ENCODE data around the gene ERMARD. TPM values are rescaled to one million over a fixed set of nuclear protein-coding genes. Genes with fewer than 3 reads are reported as not detected.

Gene ERMARD
- total RNA-seq, 4 donors from 2014 or later, result 14.3 to 31.9 (median 16.8) TPM

- Histone ChIP-seq H3K27ac (no peak overlapping the region), H3K27me3 (no peaks in the 10 kb centered on the region), H3K4me1 (no peaks in the 10 kb centered on the region), H3K36me3 (peaks cover 0 to 88% of the 10 kb centered on the region in 2 donors), H3K4me3 (no peak overlapping the region), H3K9me3 (no peaks in the 10 kb centered on the region)
- no peak for ATAC-seq
- WGBS, 2 donors (ENCODE audit: low coverage in 1 of 2), result 86 to 94% methylated on average over 4 to 7 of the region's 12 CpGs
- TF ChIP-seq POLR2AphosphoS5 (IDR thresholded peaks at IDR 0.05) (no peak), EP300 (IDR thresholded peaks at IDR 0.05) (no peak), POLR2A (IDR thresholded peaks at IDR 0.05) (no peak), CTCF (IDR thresholded peaks at IDR 0.05) (no peak)
These were observed 26.5 kb downstream of the ERMARD start for GRCh38 chr6:169777896-169778295.

- peaks cover 0 to 88% of the 10 kb centered on the region in 2 donors for H3K36me3 ChIP-seq
- no peaks in the 10 kb centered on the region for H3K9me3 ChIP-seq
- no peak for ATAC-seq
- 67 to 94% methylated on average over 1 to 3 of the region's 12 CpGs for WGBS, 2 donors (ENCODE audit: low coverage in 1 of 2)
- H3K27me3 ChIP-seq, result no peaks in the 10 kb centered on the region
- H3K4me3 ChIP-seq, result no peak overlapping the region
- no peak for TF ChIP-seq POLR2AphosphoS5 (IDR thresholded peaks at IDR 0.05)
- no peak for TF ChIP-seq POLR2A (IDR thresholded peaks at IDR 0.05)
- TF ChIP-seq EP300 (IDR thresholded peaks at IDR 0.05), result no peak
- no peak for TF ChIP-seq CTCF (IDR thresholded peaks at IDR 0.05)
- H3K27ac ChIP-seq, result no peak overlapping the region
- H3K4me1 ChIP-seq, result no peaks in the 10 kb centered on the region
These were observed 27.2 kb downstream of the ERMARD start for GRCh38 chr6:169778646-169779045.

GRCh38 chr6:169779092-169779815 is 27.8 kb downstream of the ERMARD start:
- Histone ChIP-seq H3K4me3 (no peak overlapping the region), H3K9me3 (no peaks in the 10 kb centered on the region), H3K4me1 (no peaks in the 10 kb centered on the region), H3K27me3 (no peaks in the 10 kb centered on the region), H3K36me3 (peaks cover 0 to 88% of the 10 kb centered on the region in 2 donors), H3K27ac (no peak overlapping the region)
- whole genome bisulfite sequencing, 2 donors (ENCODE audit: low coverage in 1 of 2), result 76% methylated on average over 7 to 8 of the region's 8 CpGs
- TF ChIP-seq POLR2A (IDR thresholded peaks at IDR 0.05) (no peak), POLR2AphosphoS5 (IDR thresholded peaks at IDR 0.05) (no peak), EP300 (IDR thresholded peaks at IDR 0.05) (no peak), CTCF (IDR thresholded peaks at IDR 0.05) (no peak)
- no peak for ATAC-seq

- TF ChIP-seq CTCF (IDR thresholded peaks at IDR 0.05), result no peak
- TF ChIP-seq POLR2A (IDR thresholded peaks at IDR 0.05), result no peak
- no peak for TF ChIP-seq EP300 (IDR thresholded peaks at IDR 0.05)
- no peak for TF ChIP-seq POLR2AphosphoS5 (IDR thresholded peaks at IDR 0.05)
- whole genome bisulfite sequencing, 2 donors (ENCODE audit: low coverage in 1 of 2), result 62 to 92% methylated on average over 2 to 4 of the region's 5 CpGs
- H3K36me3 ChIP-seq, result peaks cover 0 to 86% of the 10 kb centered on the region in 2 donors
These were observed 28.5 kb downstream of the ERMARD start for GRCh38 chr6:169779896-169780295.

GRCh38 chr6:169780571-169781091 is 29.2 kb downstream of the ERMARD start:
- Histone ChIP-seq H3K9me3 (no peaks in the 10 kb centered on the region), H3K36me3 (peaks cover 0 to 79% of the 10 kb centered on the region in 2 donors), H3K27me3 (no peaks in the 10 kb centered on the region), H3K27ac (no peak overlapping the region), H3K4me3 (no peak overlapping the region), H3K4me1 (no peaks in the 10 kb centered on the region)
- TF ChIP-seq POLR2A (IDR thresholded peaks at IDR 0.05) (no peak), EP300 (IDR thresholded peaks at IDR 0.05) (no peak), POLR2AphosphoS5 (IDR thresholded peaks at IDR 0.05) (no peak), CTCF (IDR thresholded peaks at IDR 0.05) (no peak)
- 54 to 82% methylated on average over 5 of the region's 11 CpGs for WGBS, 2 donors (ENCODE audit: low coverage in 1 of 2)
- no peak for ATAC-seq

More at GRCh38 chr6:169779896-169780295, 28.5 kb downstream of the ERMARD start:
- Histone ChIP-seq H3K27ac (no peak overlapping the region), H3K9me3 (no peaks in the 10 kb centered on the region), H3K27me3 (no peaks in the 10 kb centered on the region), H3K4me1 (no peaks in the 10 kb centered on the region), H3K4me3 (no peak overlapping the region)
- ATAC-seq, result no peak

Measured in gastroesophageal sphincter (tissue), 4 donors.